Measurements from ENCODE around the gene FAM20A. TPM values are rescaled to one million over a fixed set of nuclear protein-coding genes. Genes with fewer than 3 reads are reported as not detected.

The FAM20A gene
- total RNA-seq, 4 donors from 2014 or later, result 13.1 to 55.8 (median 15.1) TPM

- ATAC-seq (ENCODE audit: low FRiP score) (no peak), DNase-seq (ENCODE audit: low spot score) (no peak)
- TF ChIP-seq, protein P1, sequence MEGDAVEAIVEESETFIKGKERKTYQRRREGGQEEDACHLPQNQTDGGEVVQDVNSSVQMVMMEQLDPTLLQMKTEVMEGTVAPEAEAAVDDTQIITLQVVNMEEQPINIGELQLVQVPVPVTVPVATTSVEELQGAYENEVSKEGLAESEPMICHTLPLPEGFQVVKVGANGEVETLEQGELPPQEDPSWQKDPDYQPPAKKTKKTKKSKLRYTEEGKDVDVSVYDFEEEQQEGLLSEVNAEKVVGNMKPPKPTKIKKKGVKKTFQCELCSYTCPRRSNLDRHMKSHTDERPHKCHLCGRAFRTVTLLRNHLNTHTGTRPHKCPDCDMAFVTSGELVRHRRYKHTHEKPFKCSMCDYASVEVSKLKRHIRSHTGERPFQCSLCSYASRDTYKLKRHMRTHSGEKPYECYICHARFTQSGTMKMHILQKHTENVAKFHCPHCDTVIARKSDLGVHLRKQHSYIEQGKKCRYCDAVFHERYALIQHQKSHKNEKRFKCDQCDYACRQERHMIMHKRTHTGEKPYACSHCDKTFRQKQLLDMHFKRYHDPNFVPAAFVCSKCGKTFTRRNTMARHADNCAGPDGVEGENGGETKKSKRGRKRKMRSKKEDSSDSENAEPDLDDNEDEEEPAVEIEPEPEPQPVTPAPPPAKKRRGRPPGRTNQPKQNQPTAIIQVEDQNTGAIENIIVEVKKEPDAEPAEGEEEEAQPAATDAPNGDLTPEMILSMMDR (IDR thresholded peaks at IDR 0.05), result no peak
Measured at GRCh38 chr17:68539548-68540467, 61.4 kb downstream of the FAM20A start.

GRCh38 chr17:68535922-68536321 lies 65.2 kb downstream of the FAM20A start:
- no peak for ATAC-seq (ENCODE audit: low FRiP score)
- TF ChIP-seq, protein P1 (IDR thresholded peaks at IDR 0.05), result no peak
- DNase-seq (ENCODE audit: low spot score), result no peak

DNA sequence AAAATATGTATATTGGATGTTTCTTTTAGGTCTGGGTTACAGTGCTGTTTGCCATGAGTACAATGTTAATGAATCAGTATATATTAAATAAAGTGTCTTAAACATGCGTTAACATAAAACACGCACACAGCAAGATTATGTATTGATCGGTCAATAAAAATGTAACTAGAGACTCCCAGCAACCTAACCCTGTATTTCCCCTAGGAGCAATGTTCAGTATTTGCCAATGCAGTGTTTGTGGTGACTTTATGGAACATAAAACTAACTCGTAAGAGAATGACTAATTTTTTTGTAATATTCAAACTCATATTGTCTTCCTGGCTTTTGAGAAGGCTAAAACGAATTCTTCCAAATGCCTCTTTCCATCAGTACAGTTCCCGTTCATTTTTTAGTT lies 66.5 kb downstream of the FAM20A start:
- TF ChIP-seq, protein P1 (IDR thresholded peaks at IDR 0.05), result no peak
- DNase-seq (ENCODE audit: low spot score), result no peak

GRCh38 chr17:68533887-68534694 lies 67.1 kb downstream of the FAM20A start:
- DNase-seq (ENCODE audit: low spot score) (no peak), ATAC-seq (ENCODE audit: low FRiP score) (no peak)

More for the DNA sequence above, 66.5 kb downstream of the FAM20A start:
- ATAC-seq (ENCODE audit: low FRiP score), result no peak

DNA sequence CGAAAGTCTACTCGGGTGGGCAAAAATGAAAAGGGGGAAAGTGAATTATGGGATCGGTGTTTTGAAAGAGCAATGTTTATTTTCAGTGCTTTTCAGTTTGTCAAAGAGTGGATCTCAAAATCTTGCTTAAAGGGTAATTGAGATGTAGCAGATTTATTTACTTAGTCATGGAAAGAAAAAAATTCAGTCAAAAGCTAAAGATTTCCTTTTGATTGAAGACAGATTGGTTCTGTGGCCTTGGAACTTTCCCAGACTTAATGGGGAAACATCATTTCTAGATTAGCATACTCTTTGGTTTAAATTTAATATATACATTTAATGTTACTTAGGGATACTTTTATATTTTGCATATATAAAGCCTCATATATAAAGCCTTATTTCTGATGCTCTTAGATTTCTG lies 68.3 kb downstream of the FAM20A start:
- ATAC-seq (ENCODE audit: low FRiP score), result no peak
- TF ChIP-seq, protein P1 (IDR thresholded peaks at IDR 0.05), result no peak
- DNase-seq (ENCODE audit: low spot score), result no peak

More at GRCh38 chr17:68533887-68534694, 67.1 kb downstream of the FAM20A start:
- TF ChIP-seq, protein P1 (IDR thresholded peaks at IDR 0.05), result no peak

DNA sequence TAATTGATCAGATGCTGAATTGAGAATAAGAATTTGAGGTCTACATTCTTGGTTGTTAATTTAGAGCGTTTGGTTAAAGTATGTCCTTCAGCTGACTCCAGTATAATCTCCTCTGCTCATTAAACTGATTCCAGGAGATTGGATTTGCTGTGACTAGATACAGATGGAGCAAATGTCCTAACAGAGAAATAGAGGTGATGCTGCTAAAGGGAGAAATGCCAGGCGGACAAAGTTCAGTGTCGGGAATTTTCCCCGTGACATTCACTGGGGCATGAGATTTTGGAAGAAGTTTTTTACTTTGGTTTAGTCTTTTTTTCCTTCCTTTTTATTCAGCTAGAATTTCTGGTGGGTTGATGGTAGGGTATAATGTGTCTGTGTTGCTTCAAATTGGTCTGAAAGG lies 69.9 kb downstream of the FAM20A start:
- TF ChIP-seq, protein P1 (IDR thresholded peaks at IDR 0.05), result no peak
- DNase-seq (ENCODE audit: low spot score) (no peak), ATAC-seq (ENCODE audit: low FRiP score) (no peak)
